ENCODE results near the gene AWAT1. TPM values are rescaled to one million over a fixed set of nuclear protein-coding genes. Genes with fewer than 3 reads are reported as not detected.

AWAT1 gene
- total and polyA plus RNA-seq, 2 donors (not counting 3 experiments of a cell fraction or from before 2014, with no cell fraction given): not detected

DNA sequence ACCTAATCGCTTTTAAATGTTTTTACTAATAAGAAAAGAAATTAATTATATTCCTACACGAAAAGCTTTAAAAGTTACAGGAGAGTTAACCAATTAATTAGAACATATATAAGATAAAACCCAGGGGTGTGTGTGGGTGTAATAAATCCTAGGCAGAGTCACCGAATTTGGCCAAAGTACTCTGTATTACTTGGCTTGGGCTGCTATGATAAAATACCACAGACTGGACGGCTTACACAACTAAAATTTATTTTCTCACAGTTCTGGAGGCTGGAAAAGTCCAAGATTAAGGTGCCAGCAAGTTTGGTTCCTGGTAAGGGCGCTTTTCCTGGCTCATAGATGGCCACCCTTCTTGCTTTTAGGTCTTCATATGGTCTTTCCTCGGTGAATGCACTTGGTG, 10.4 kb downstream of the AWAT1 start:
- no peaks in the 10 kb centered on the region for H3K79me2 ChIP-seq (ENCODE audit: control insufficient read depth, insufficient read depth, low read length)
- ChIA-PET POLR2A (no interaction called here), CTCF (no interaction called here)
- FAIRE-seq (no peak), DNase-seq (ENCODE audit: low read depth, low spot score) (no peak)
- no peaks in the 10 kb centered on the region for H3K36me3 ChIP-seq (ENCODE audit: control insufficient read depth in 2 of 2, extremely low read depth in 1 of 2, insufficient read depth in 2 of 2, low read length in 2 of 2)
- no peaks in the 10 kb centered on the region for H3K4me1 ChIP-seq (ENCODE audit: control insufficient read depth, extremely low read depth, insufficient read depth, low read length)
- no peak overlapping the region for H3K9ac ChIP-seq (replicated peaks; ENCODE audit: extremely low read depth, insufficient read depth, low read length)
- no peak overlapping the region for H3K27ac ChIP-seq (ENCODE audit: insufficient read depth, low read depth, low read length)
- no peak overlapping the region for H2AFZ ChIP-seq (ENCODE audit: low read depth, low read length)
- no peaks in the 10 kb centered on the region for H4K20me1 ChIP-seq (replicated peaks; ENCODE audit: control insufficient read depth, extremely low read depth, insufficient read depth, low read length)
- H3K9me1 ChIP-seq (replicated peaks; ENCODE audit: control insufficient read depth, extremely low read depth, insufficient read depth, low read length): no peaks in the 10 kb centered on the region
- intact Hi-C loops (cut with micrococcal nuclease): no loop called here
- no peak overlapping the region for H3K4me3 ChIP-seq (replicated peaks in 1 of 3; ENCODE audit: insufficient read depth in 1 of 3, low read depth in 1 of 3, low read length in 3 of 3)
- H3K9me3 ChIP-seq (replicated peaks; ENCODE audit: control insufficient read depth, insufficient read depth, low read length): no peaks in the 10 kb centered on the region
- dilution Hi-C loops (cut with MboI; ENCODE audit: extremely low pct_ligation_motif_present, low sequenced_read_pairs): no loop called here
- BruUV-seq (replicated peaks): no TSS peak
- H3K4me2 ChIP-seq (ENCODE audit: insufficient read depth, low read length): no peak overlapping the region
- TF ChIP-seq JUN (IDR thresholded peaks at IDR 0.05; ENCODE audit: borderline replicate concordance, insufficient read depth, insufficient read length, low read depth): no peak
- TF ChIP-seq FOS (IDR thresholded peaks at IDR 0.05; ENCODE audit: borderline replicate concordance, insufficient read depth, low read length): no peak
- TF ChIP-seq, protein P1, sequence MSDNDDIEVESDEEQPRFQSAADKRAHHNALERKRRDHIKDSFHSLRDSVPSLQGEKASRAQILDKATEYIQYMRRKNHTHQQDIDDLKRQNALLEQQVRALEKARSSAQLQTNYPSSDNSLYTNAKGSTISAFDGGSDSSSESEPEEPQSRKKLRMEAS (IDR thresholded peaks at IDR 0.05; ENCODE audit: insufficient read depth, insufficient read length): no peak
- no peak for TF ChIP-seq GATA2 (IDR thresholded peaks at IDR 0.05; ENCODE audit: insufficient read depth, insufficient read length, low read depth, low read length)
- no peak for TF ChIP-seq POLR2AphosphoS5 (IDR thresholded peaks at IDR 0.05; ENCODE audit: insufficient read depth, low read depth, low read length)
- TF ChIP-seq EZH2 (IDR thresholded peaks at IDR 0.05; ENCODE audit: borderline replicate concordance, low read depth, low read length, severe bottlenecking): no peak
- TF ChIP-seq, protein P2, sequence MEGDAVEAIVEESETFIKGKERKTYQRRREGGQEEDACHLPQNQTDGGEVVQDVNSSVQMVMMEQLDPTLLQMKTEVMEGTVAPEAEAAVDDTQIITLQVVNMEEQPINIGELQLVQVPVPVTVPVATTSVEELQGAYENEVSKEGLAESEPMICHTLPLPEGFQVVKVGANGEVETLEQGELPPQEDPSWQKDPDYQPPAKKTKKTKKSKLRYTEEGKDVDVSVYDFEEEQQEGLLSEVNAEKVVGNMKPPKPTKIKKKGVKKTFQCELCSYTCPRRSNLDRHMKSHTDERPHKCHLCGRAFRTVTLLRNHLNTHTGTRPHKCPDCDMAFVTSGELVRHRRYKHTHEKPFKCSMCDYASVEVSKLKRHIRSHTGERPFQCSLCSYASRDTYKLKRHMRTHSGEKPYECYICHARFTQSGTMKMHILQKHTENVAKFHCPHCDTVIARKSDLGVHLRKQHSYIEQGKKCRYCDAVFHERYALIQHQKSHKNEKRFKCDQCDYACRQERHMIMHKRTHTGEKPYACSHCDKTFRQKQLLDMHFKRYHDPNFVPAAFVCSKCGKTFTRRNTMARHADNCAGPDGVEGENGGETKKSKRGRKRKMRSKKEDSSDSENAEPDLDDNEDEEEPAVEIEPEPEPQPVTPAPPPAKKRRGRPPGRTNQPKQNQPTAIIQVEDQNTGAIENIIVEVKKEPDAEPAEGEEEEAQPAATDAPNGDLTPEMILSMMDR (IDR thresholded peaks at IDR 0.05; ENCODE audit: extremely low read depth in 1 of 2, insufficient read depth in 1 of 2, low read depth in 1 of 2, low read length in 2 of 2): no peak
- no peak for TF ChIP-seq MYC (IDR thresholded peaks at IDR 0.05; ENCODE audit: low read depth, low read length)
- no peak for TF ChIP-seq POLR2A (IDR thresholded peaks at IDR 0.05; ENCODE audit: low read depth, low read length)
- H3K27me3 ChIP-seq (ENCODE audit: control insufficient read depth in 2 of 2, insufficient read depth in 2 of 2, low read length in 2 of 2): no peaks in the 10 kb centered on the region
